A673 (cell line): ENCODE measurements around the gene CCDC126.

Experiments used
- CTCF ChIP-seq: fragments of 300-800, 200-600 bp; sonication (generic); conservative IDR thresholded peaks from 2 replicates; pipeline ENCODE4 v1.5.1; 2017; ENCODE audit warnings: low read depth, mild to moderate bottlenecking, antibody characterized with exemption, low read length, moderate library complexity, mixed read lengths
- EZH2 ChIP-seq: fragments of 200-600 bp; sonication (generic); IDR thresholded peaks from 2 replicates; pipeline ENCODE4 v1.6.1; 2017; ENCODE audit warnings: borderline replicate concordance, low read depth, mild to moderate bottlenecking, mixed read lengths, antibody characterized with exemption, low read length; ENCODE audit not compliant: poor library complexity, severe bottlenecking

- TF ChIP-seq CTCF (no peak), EZH2 (no peak)
Observed at GRCh38 chr7:23658831-23659427, 61.7 kb downstream of the CCDC126 start.
